Motor neuron (in vitro differentiated cells): ENCODE measurements around the gene ADAM8. TPM values are rescaled to one million over a fixed set of nuclear protein-coding genes. Genes with fewer than 3 reads are reported as not detected.

Source experiments
- ATAC-seq, 8 experiments: fragments of 200-7000 bp; cut with Tn5 transposase; replicated peaks in 6 of 8; 2 replicates each; pipeline ENCODE4 v1.8.0; 2021; ENCODE audit warnings: mild to moderate bottlenecking in 8 of 8, moderate library complexity in 8 of 8
- H3K27ac ChIP-seq, 2 donors: fragments of 250-450 bp; sonication (Bioruptor Pico); 2 replicates each; pipeline ENCODE4 v1.9.0; 2021; ENCODE audit warnings: antibody characterized with exemption in 2 of 2, mild to moderate bottlenecking in 2 of 2, moderate library complexity in 1 of 2
- H3K4me1 ChIP-seq, 2 donors: fragments of 250-450 bp; sonication (Bioruptor Pico); replicated peaks in 1 of 2; 2 replicates each; pipeline ENCODE4 v1.6.1; 2021; ENCODE audit warnings: antibody characterized with exemption in 2 of 2, mild to moderate bottlenecking in 2 of 2, moderate library complexity in 1 of 2
- H3K4me3 ChIP-seq, 5 donors: fragments of 250-450 bp; sonication (Bioruptor Pico); 2 replicates each; pipeline ENCODE4 v1.9.0; 2021; ENCODE audit warnings: antibody characterized with exemption in 5 of 5, mild to moderate bottlenecking in 5 of 5, moderate library complexity in 4 of 5
- WGBS, 10 experiments: fragments of 450-650 bp; shearing (Covaris generic); methylation state at CpG; one replicate each; pipeline ENCODE4 v1.0.0; 2022; 5-methylcytosine and 5-hydroxymethylcytosine counted together
- in situ Hi-C, 9 experiments: fragments of 400-800 bp; cut with MboI; loops; one replicate each; pipeline ENCODE4 v1.15.0; 2021; ENCODE audit warnings: low sequenced_read_pairs in 9 of 9, low pct_unique_long_range_greater_than_20kb in 2 of 9; ENCODE audit not compliant: unreplicated experiment in 9 of 9
- total RNA-seq, 8 experiments: library from RNA; unstranded; fragments of 300-600 nt; gene quantifications; 2 replicates each; pipeline versions ENCODE4 v1.2.3 to v1.2.4, GENCODE V29; 2022

ADAM8 gene
- total RNA-seq, 8 experiments from 2014 or later: 0.66 to 2.2 (median 1.2) TPM

DNA sequence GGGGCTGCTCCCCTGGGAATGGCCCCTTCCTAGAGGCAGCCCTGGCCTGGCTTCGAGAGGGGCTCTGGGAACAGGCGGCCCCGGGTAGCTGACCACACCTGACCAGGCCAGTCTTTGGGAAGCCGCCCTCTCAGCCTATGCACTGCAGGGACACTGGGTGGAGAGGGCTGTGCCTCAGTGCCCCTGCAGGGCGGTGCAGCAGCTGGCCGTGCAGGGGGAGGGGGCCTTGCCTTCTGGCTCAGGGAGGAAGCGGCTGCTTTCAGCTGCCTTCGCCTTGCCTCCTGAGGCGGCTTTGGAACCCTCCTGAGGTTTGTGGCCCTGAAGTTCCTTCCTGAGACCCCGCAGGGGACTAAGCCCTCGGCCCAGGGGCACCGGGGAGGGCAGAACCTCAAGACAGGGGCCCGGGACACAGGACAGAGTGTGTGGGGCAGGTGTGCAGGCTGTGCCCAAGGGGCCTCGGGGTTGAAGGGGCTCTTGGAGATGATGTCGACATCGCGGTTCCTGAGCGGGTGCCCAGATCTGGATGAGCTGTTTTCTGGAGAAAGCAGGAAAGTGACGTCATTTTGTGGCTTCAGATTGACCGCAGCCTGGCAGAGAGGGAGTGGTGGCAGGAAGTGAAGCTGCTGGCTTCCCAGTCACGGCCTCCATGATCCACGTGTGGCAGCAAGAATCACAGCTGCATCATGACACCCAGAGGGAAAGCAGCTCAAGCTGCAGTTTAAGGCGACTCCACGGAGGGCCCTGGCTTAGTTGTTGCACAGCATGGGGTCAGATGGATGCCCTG is 17.7 kb downstream of the ADAM8 start:
- WGBS, 10 experiments: 3 to 72% (median 57%) methylated on average over 2 to 7 of the region's 24 CpGs; no CpG with 5 or more reads in 6 of the 10 experiments
- in situ Hi-C loops: no loop called here
- Histone ChIP-seq H3K27ac (peak overlapping the region in 1 of 2 donors; percentile 1), H3K4me3 (no peak overlapping the region), H3K4me1 (peaks cover 26 to 61% of the 10 kb centered on the region in 2 donors)
- peak; percentile 2 to 69 (median 52) for ATAC-seq

DNA sequence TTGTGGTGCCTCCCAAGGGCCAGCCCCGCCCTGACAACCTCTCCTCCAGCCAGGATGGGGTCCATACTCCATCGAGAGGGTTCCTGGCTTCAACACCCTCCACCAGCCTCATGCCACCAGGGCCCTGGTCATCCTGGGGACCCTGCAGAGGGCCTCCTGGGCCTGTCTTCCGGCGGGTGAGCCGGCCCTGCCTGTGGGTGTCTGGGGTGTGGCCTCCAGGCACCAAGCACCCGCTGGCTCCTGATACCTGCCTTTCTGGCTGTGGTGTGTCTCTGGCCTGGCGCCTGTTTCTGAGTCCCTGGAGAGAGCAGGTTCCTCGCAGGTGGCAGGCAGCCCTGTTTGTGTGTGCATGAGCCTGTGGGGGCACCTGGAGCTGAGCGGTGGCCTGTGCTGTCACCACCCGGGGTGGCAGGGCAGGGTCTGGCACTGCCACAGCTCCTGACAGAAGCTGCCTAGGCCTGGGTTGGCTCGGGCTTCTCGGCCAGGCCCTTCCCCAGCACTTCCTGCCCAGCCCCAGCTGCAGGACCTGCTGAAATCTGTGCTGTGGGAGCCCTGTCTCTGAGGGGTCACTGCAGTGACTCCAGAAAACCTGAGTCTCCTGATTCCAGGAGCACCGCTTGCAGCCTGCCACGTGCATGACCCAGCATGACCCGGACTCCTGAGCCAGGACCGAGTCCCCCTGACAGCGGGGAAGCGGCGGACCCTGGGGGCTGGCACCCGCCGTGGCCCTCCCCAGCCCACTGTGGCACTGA is 18.4 kb downstream of the ADAM8 start:
- in situ Hi-C loops: no loop called here
- Histone ChIP-seq H3K27ac (no peak overlapping the region), H3K4me3 (no peak overlapping the region), H3K4me1 (peaks cover 25 to 55% of the 10 kb centered on the region in 2 donors)
- ATAC-seq: no peak
- whole genome bisulfite sequencing, 10 experiments: 50 to 100% (median 80%) methylated on average over 1 to 3 of the region's 21 CpGs; no CpG with 5 or more reads in 5 of the 10 experiments

DNA sequence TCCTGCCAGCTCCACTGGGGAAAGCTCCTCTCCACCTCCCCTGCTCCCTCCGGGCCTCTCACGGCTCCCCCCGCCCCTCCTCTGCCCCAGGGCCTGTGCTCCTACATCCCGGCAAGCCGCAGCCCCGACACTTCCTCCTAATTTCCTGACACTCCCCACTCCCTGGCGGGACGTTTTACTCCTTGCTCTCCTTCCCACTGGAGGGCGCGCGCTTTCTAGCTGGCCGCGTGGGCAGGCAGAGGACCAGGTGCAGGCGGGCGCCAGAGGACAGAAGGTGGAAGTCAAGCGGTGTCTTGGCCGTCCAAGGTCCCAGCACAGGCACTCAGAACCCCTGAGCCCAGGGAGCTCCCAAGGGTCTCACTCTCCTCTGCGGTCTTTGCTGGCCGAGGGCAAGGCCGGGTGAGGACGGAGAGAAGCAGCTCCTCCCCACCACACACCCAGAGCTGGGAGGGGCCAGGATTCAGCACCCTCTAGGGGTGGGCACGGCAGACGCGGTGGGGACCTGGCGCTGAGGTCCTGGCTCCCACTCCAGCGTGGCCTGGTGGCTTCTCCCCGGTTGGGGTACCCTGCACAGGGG is 19.1 kb downstream of the ADAM8 start:
- ATAC-seq: peak in 5 of 8 experiments; percentile 6 to 47 (median 12)
- Histone ChIP-seq H3K27ac (no peak overlapping the region), H3K4me3 (no peak overlapping the region), H3K4me1 (peaks cover 18 to 49% of the 10 kb centered on the region in 2 donors)
- in situ Hi-C loops: no loop called here
- 33 to 83% (median 44%) methylated on average over 1 to 6 of the region's 27 CpGs; no CpG with 5 or more reads in 6 of the 10 experiments for WGBS, 10 experiments

DNA sequence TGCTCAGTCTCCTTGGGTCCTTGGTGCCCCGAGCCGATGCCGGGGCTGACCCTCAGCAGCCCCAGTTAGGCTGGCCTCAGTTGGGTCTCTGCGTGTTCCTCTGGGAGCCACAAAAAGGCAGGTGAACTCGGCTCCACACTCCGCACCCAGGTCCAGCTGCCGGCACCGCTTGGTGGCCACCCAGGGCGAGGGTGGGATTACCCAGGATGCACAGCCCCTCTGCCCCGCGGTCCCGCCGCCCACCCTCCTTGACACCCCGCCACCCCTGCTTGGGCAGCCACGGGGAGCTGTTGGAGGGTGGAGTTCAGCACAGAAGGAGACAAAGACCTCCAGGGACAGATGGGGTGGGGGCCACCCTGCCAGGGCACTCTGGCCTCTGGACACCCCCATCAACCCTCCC is 21.3 kb downstream of the ADAM8 start:
- no peak for ATAC-seq
- in situ Hi-C loops: no loop called here
- Histone ChIP-seq H3K4me1 (peaks cover 10 to 33% of the 10 kb centered on the region in 2 donors), H3K27ac (no peak overlapping the region), H3K4me3 (no peak overlapping the region)
- WGBS, 10 experiments: 80 to 93% (median 80%) methylated on average over 2 to 3 of the region's 15 CpGs; no CpG with 5 or more reads in 7 of the 10 experiments

DNA sequence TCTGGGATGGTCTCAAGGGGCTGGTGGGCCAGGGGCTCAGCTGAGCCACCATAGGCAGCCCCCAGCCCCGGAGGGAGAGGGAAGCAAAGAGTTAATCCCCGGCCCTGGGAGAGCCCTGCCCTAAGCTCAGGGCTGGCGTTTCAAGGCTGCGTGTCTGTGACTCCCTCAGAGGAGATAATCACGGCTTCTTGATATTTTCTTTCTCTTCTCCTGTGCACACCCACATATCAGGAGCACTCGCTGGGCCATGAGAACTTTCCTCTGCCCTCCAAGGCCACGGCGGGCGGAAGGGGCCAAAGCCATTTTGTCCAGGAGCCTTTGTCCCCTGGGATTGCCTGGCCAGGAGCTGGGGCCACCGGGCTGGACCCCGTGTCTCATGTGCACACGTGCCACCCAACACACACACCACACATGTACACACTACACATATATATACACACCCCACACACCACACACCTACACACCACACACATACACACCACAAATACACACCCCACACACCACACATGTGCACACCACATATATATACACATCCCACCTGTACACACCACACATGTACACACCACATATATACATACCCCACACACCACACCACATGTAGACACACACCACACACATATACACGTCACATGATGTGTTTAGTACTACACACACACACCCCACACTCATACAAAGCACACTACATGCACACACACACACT is 22.1 kb downstream of the ADAM8 start:
- in situ Hi-C loops: no loop called here
- Histone ChIP-seq H3K4me1 (peaks cover 14 to 34% of the 10 kb centered on the region in 2 donors), H3K27ac (no peak overlapping the region), H3K4me3 (no peak overlapping the region)
- WGBS, 10 experiments: 27 to 100% (median 81%) methylated on average over 1 to 5 of the region's 13 CpGs; no CpG with 5 or more reads in 2 of the 10 experiments
- ATAC-seq: no peak

DNA sequence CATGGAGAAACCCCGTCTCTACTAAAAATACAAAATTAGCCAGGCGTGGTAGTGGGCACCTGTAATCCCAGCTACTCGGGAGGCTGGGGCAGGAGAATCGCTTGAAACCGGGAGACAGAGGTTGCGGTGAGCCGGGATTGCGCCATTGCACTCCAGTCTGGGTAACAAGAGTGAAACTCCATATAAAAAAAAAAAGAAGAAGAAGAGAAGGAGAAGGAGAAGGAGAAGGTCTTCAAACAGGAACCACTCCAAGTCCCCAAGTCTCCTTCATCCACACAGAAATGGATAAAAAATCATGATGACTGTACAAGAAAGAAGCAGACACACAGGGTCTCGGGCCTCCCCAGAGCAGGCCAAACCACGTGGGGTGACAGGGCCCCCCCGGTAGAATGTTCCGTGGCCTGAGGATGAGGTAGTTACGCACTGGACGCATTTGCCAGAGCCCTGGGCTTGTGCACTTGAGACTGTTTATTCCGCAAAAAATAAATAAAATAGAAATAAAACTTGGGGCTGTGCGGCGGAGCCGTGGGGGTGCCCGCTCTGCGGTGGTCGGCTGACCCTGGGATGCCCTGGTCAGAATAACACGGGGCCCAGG is 23.2 kb downstream of the ADAM8 start:
- no peak for ATAC-seq
- in situ Hi-C loops: no loop called here
- WGBS, 10 experiments: 63 to 96% (median 83%) methylated on average over 2 to 18 of the region's 22 CpGs
- H3K4me1 ChIP-seq: peaks cover 9 to 29% of the 10 kb centered on the region in 2 donors
- no peak overlapping the region for H3K27ac ChIP-seq
- H3K4me3 ChIP-seq: no peak overlapping the region

DNA sequence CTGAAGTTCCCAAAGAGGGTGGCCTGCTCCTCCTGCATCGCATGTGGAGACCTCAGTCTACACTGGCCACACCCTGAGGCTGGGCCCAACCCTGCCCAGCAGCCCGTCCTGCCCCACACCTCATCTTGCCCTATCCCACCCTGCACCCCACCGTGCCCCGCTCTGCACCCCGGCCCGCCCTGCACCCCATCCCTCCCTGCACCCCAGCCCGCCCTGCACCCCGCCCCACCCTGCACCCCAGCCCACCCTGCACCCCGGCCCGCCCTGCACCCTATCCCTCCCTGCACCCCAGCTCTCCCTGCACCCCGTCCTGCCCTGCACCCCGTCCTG is 24.5 kb downstream of the ADAM8 start:
- in situ Hi-C loops: no loop called here
- peak in 2 of 8 experiments; percentile 17 to 40 for ATAC-seq
- Histone ChIP-seq H3K27ac (no peak overlapping the region), H3K4me3 (no peak overlapping the region), H3K4me1 (peaks cover 9 to 17% of the 10 kb centered on the region in 2 donors)
- WGBS, 10 experiments: 100% methylated on average over 1 of the region's 12 CpGs; no CpG with 5 or more reads in 9 of the 10 experiments

DNA sequence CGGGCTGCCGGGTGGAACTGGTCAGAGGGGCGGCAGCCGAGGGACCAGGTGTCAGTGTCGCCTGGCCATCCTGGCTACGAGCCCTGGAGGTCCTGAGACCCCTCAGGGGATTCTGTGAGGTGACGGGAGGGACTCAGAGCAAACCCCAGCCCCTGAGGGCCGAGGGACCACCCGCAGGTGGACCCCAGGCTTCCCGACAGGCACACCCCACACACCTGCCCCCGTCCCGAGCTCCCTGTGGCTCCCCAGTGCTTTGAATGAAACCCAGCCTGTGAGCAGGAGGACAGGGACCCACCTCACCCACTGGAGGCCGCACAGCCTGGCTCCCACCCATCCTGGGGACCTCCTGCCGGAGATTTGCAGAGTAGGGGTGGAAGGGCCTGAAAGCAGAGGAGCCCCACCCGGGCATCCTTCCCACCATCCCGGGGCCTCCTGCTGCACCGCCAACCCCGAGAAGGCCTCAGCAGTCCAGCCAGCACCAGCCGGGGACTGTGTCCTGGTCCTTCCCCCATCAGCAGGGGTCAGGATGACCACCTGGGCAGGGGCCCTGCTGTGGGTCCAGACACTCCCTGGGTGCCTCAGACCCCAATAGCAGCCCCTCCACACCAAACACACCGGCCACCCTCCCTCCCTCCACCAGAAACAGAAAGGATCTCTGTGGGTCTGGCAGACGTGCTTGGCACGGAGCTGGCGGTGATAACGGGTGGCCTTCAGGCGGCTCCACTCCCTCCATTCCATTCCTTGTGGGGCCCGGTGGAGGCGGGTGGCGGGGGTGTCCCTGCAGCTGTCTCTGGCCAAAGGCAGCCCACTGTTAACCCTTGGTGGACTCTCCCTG is 25.1 kb downstream of the ADAM8 start:
- Histone ChIP-seq H3K27ac (no peak overlapping the region), H3K4me1 (peaks cover 9 to 16% of the 10 kb centered on the region in 2 donors), H3K4me3 (no peak overlapping the region)
- 7 to 86% (median 44%) methylated on average over 3 of the region's 28 CpGs; no CpG with 5 or more reads in 7 of the 10 experiments for WGBS, 10 experiments
- in situ Hi-C loops: no loop called here
- peak in 4 of 8 experiments; percentile 3 to 26 (median 14) for ATAC-seq

DNA sequence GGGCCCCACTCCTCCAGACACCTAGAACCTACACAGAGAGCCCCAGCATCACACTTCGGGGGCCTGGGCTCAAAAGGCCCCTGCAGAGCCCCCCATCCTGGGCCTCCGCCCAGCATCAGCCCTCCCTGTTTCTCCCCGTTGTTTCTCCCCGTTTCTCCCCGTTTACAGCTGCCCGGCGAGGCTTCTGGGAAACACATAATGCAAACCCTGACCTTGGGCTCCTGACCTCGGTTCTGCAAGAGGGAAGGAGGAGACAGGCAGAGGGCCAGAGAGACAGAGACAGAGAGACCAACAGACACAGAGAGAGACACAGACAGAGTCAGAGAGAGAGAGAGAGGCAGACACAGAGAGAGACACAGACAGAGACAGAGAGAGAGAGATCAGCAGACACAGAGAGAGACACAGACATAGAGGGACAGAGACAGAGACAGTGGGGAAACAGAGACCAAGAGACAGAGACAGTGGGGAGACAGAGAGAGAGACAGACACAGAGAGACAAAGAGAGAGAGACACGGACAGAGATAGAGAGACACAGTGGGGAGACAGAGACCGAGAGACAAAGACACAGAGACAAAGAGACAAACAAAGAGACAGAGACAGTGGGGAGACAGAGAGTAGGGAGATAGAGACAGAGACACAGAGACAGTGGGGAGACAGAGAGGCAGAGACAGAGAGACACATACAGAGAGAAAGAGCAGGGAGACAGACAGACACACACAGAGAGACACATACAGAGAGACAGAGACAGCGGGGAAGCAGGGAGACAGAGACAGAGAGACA is 26.5 kb downstream of the ADAM8 start:
- ATAC-seq: peak in 1 of 8 experiments; percentile 1
- no peak overlapping the region for H3K27ac ChIP-seq
- WGBS, 10 experiments: 46 to 88% (median 73%) methylated on average over 2 to 5 of the region's 11 CpGs; no CpG with 5 or more reads in 1 of the 10 experiments
- peaks cover 9 to 24% of the 10 kb centered on the region in 2 donors for H3K4me1 ChIP-seq
- in situ Hi-C loops: no loop called here
- no peak overlapping the region for H3K4me3 ChIP-seq

DNA sequence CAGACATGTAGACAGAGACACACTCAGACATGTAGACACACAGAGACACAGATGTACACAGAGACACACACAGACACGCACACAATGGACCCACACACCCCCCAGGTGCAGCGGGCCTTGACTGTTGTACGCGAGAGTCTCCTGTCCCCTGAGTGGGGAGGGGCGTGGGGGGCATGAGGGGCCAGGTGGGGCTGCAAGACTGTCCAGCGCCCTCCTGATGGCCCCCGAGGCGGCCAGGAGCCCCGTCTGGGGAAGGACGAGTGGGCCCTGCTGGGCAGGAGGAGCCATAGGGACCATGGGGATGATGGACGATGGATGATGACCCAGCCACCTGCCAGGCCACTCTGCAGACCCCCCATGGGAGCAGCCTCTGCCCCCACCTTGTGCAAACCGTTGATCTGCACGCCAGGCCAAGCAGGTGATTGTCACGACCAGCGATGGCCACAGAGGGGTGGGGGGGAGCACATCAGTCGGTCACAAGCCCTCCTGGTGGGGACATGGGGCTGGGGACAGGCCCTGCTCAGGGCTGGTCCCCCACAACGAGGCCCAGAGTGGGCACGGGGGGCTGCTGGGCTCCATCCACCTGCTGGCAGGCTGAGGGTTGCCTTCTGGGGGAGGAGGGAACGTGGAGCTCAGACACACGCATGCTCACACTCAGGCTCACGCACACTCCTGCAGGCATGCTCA is 27.4 kb downstream of the ADAM8 start:
- H3K27ac ChIP-seq: no peak overlapping the region
- in situ Hi-C loops: no loop called here
- WGBS, 10 experiments: 60% methylated on average over 2 of the region's 21 CpGs; no CpG with 5 or more reads in 9 of the 10 experiments
- H3K4me3 ChIP-seq: no peak overlapping the region
- ATAC-seq: peak in 4 of 8 experiments; percentile 6 to 24 (median 22)
- H3K4me1 ChIP-seq: peaks cover 9 to 24% of the 10 kb centered on the region in 2 donors

DNA sequence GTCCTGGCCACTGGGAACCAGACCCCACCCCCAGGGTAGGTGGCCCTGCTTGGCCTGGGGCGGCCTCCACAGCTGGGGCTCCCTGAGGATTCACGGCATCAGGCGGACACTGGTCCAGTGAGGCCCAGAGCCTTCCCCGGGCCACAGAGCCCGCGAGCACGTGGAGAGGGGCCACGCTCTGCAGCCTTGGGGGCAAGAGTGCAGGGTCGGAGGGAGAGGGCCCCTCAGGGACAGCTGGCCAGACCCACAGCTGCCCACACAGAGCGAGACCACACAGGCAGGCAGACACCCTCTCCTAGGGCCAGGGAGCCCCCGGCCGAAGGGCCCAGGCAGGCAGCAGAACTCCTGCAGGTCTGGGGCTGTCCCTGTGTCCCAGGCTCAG is 28.3 kb downstream of the ADAM8 start:
- no peak overlapping the region for H3K27ac ChIP-seq
- no peak overlapping the region for H3K4me3 ChIP-seq
- 40 to 100% (median 100%) methylated on average over 1 to 3 of the region's 12 CpGs; no CpG with 5 or more reads in 7 of the 10 experiments for WGBS, 10 experiments
- in situ Hi-C loops: no loop called here
- H3K4me1 ChIP-seq: peaks cover 9 to 24% of the 10 kb centered on the region in 2 donors
- no peak for ATAC-seq
